HG03521 (cell line): ENCODE measurements around the gene BARHL1.
"Not testable (repeated sequence)": the region's sequence is repeated elsewhere in the genome, so short reads cannot be mapped to it uniquely, and the experiment has no call there.

Experiments
- ATAC-seq: cut with Tn5 transposase; IDR thresholded peaks from one replicate; pipeline ENCODE4 v1.9.1; 2021; ENCODE audit warnings: mild to moderate bottlenecking, moderate library complexity; ENCODE audit not compliant: unreplicated experiment

Gene BARHL1

DNA sequence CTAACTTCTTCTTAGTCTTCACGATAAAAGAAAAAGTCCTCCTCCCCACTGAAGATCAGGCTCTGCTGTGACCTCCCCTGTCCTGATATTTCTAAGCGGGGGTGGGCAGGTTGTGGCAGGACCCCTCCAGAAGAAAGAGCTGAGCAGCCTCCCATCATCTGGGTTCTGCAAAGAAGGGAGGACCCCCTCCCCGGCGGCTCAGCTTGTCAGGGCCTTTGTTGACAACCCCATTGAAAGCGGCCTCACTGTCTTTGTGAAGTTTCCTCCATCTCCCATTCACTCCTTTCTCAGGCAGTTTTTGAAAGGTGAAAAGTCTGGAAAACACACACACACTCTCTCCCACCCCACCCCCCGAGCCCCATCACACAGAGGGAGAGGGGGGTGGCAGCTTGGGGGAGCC, 26.2 kb upstream of the BARHL1 start:
- no peak for ATAC-seq

DNA sequence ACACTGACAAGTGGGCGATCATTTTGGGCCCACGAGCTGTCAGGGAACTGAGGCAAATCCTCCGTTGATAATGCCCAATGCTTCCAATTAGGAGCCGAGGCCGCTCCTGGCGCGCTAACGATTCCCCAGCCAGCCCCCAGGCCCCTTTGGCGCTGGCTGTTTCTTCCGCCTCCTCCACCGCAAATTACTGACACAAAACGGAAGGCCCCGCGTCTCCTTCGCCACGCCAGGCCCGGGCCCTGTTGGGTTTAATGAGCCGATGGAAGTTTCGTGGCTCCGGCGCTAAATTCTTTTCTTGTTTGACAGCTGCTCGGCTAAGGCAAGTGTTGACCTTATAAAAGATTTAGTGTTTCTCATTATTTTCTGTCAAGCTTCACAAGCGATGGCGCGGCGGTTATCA, 25.7 kb upstream of the BARHL1 start:
- no peak for ATAC-seq

DNA sequence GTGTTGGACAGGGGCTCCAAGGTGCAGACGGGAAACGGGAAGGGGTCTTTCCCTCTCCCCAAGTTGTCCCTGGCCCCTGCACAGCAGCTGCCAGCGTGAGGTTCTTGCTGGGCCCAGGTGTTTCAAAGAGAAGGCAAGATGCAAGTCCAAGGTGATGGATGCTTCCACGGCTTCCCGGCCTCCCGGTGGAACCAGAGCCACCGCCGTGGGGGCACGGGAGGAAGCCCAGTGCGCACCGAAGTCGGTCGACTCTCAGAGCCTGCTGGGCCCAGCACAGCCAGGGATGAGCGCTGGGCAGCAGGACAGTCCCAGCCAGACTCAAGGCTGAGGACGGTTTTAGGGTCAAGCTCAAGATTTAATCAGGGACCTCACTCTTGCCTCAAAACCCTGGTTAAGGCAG, 25.2 kb upstream of the BARHL1 start:
- ATAC-seq = no peak

DNA sequence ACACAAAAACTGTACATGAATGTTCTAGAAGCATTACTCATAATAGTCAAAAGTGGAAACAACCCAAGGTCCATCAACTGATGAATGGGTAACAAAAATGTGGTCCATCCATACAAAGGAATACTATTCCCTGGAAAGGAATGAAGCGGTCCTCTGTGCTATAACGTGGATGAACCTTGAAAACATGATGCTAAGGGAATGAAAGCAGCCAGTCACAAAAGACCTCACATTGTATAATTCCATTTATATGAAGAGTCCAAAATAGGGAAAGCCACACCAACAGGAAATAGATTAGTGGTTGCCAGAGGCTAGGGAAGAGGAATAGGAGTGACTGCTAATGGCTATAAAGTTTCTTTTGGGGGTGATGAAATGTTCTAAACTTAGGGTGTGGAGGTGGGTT, 22.7 kb upstream of the BARHL1 start:
- no peak for ATAC-seq

DNA sequence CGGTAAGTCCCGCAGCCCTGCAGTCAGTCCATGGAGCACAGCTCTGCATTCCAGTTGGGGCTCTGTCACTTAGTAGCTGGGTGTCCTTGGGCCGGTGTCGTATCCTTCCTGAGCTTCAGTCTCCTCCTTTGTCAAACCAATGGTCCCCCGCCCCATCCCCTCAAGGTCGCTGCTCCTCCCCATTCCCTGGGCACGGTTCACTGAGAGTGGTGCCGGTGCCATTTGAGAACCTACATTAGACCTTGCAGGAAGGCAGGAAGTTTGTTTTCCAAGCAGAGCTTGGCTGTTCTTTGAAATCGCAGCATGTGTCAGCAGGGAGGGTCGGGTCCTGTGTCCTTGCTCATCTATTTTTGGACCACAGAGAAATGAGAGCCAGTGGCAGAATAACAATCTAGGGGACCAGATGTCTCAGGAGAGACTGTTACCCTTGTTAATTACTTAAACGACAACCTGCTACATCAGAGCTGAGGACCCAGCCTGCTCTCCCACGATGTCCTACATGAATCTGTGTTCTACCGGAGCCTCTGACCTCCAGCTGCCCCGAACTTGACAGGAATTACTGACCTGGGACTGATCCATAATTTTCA, 21.7 kb upstream of the BARHL1 start:
- no peak for ATAC-seq

DNA sequence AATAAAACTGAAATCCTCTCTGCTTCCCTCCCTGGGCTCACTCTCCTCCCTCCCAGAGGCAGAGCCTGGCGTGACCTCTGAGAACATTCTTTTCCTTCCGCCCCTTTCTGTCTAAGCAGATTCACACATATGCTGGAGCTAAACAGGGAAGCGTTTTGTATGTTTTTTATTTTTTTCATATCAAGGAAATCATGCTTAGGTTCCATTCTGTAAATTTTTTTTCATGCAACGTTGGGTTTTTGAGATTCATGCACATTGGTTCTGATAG, 20.2 kb upstream of the BARHL1 start:
- no peak for ATAC-seq

DNA sequence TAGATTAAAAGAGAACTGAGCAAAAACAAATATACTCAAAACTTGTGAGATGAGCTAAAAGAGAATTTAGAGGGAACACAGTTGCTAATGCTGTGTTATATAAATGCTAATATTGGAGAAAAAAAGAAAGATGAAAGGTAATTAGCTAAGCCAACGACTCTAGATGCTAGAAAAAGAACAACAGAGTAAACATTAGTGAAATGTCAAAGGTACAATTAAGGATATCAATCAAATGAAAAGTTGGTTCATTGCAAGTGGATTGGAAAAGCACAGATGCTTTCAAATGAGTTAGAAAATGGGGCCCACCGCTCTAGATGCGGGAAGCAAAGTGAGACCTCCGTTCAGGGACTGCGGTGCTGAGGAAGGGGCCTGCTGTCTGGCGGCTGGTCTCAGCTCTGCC, 17.9 kb upstream of the BARHL1 start:
- no peak for ATAC-seq

DNA sequence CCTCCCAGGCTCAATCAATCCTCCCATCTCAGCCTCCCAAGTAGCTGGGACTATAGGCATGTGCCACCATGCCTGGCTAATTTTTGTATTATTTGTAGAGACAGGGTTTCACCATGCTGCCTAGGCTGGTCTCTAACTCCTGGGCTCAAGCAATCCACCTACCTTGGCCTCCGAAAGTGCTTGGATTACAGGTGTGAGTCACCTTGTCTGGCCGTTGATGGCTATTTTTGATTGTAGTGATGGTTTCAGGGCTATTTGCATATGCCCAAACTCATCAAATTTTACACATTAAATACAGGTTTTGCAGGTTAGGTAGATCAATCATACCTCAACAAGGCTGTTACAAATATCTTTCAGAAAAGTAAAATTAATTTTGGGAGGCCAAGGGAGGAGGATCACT, 13.6 kb upstream of the BARHL1 start:
- not testable (repeated sequence) for ATAC-seq

DNA sequence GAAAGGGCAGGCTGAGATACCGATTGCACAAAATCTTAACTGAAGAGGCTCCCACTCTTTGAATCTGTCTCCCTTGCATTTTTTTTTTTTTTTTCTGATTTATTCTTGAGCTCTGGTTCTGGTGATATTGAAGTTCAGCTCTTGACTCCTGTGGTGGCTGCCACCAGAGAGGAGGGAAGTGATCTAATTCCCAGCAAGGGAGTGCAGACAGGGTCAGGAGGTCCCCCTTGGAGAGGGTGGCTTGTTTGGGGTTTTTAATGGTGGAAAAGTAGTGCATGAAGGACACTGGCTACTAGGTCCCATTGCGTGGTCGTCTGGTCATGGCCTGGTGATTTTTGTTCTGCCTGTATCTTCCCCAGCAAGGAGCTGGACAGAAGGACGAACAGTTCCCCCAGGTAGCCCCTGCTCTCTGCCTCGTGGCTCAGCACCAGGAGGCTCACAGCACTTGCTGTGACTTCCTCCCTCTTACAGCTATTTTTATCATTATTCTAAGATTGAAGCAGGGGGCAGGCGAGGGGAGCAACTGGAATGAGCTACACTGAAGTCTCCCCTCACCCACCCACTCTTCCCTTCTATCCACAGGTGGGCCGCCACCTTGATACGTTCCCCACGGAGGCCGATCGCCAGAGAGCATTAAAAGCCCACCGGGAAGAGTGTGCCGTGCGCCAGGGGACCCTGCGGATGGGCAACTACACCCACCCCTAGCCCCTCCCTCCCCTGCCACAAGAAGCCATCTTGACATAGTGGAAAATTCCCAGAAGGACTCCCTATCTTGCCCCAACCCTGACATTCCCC, 10.4 kb upstream of the BARHL1 start:
- ATAC-seq = no peak

DNA sequence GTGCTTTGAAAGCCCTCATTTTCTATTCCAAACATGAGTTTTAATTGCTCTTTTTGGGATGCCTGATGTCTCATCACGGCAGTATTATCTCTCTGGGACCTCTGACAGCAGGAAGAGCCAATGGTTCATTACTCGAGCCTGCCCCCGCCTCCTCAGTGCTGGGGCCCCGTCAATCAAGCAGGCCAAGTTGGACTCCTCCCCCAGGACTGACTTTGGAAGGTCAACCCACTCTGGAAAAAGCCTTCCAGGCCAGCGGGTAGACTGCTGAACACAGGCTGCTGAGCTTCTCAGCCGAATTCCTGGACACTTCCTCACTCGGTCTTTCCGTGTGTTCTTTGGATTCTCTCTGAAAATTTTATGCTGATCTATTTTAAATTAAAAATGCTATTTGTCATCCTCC, 9.5 kb upstream of the BARHL1 start:
- no peak for ATAC-seq

DNA sequence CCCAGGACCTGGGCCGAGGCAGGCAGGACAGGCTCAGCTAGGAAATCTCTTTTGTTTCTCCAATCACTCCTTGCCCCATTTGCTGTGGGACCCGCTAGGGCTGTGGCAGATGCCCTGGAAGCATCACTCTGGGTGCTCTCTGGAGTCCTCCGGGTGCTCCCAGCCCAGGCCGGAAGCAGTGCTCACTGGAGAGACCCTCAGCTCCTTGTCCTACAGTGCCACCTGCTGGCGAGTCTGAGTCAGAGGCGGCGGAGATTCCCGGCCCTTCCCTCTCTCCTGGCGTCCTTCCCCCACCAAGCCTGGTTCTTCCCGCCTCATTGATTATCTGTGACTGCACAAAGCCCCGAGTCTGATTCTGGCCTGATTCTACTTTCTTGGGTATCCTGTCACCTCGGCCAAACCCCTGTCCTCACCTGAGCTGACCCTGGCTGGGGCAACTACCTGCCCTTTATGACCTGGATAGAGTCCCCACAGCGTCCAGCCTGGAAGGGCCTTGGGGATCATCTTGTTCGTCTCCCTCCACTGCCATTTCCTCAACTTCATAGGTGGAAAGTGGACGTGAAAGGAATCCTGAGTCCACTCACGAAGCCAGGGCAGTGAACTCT, 7.3 kb upstream of the BARHL1 start:
- no peak for ATAC-seq

DNA sequence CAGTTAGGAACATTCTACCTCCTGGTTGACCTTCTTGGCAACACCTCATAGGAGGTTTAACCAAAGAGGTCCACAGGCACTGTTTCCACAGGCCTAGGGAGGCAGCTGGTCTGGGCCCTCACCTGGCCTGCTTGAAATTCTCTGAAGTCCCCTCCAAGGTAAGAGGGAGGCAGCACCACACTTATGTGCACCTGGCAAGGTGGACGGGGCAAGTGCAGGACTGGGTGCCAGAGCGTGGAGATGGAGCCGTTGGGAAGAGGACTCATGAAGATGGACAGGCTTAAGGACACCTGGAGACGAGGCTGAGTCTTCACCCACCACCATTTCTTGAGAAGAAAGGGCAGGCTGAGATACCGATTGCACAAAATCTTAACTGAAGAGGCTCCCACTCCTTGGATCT, 6.6 kb upstream of the BARHL1 start:
- ATAC-seq = no peak

DNA sequence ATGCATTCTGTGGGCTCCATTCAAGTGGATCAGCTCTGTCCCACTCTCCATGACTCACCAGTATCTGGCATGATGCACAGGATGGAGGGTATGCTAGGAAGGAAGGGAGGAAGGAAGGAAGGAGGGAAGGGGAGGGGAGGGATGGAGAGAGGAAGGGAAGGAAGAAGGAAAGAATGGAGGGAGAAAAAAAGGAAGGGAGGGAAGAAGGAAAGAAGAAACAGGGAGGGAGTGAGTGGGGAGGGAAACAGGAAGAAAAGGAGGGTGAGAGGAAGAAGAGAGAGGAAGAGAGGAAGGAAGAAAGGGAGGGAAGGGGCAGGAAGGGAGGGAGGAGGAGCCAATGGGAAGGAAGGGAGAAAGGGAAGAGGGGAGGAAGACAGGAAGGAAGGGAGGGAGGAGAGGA, 5.3 kb upstream of the BARHL1 start:
- no peak for ATAC-seq

DNA sequence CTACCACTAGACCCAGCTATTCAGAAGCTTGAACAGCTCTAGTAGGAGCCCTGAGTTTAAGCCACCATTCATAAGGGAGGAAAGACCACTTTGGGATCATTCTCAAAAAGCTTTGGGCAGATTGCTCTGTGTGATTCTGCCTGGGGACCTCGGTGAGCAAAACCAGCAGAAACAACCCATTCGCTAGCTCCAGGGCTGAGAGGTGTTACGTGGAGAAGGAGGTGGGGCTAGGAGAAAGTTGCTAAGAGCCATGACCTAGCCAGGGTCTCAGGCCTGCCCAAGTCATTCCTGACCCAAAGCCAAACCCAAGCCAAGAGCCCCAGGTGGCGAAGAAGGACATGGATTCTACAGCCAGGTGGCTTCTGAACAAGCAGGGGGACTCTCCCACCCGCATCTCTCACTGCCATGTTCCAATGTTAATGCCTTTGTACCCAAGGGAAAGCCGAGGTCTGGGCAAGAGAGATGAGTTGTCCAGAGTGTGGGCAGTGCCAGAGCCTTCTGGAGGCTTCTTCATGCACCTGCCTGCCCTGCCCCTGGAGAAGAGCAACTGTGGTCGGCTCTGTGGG, 4.0 kb upstream of the BARHL1 start:
- ATAC-seq = no peak

DNA sequence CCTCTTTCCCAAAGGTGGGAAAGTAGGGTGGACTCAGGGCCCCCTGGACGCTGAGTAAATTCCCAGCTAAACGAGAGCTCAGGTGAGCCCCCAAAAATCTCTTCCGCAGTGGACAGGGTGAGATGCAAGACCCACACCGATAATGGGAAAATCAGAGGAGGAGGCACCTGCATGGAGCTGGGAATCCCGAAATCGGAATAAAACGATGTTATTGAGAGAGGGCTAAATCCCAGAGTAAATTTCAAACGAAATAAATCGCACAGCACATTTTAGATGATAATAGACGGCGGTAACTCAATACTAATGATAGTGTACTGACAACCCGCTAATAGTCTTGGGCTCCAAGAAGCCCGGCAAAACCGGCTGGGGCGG, 3.0 kb upstream of the BARHL1 start:
- no peak for ATAC-seq

DNA sequence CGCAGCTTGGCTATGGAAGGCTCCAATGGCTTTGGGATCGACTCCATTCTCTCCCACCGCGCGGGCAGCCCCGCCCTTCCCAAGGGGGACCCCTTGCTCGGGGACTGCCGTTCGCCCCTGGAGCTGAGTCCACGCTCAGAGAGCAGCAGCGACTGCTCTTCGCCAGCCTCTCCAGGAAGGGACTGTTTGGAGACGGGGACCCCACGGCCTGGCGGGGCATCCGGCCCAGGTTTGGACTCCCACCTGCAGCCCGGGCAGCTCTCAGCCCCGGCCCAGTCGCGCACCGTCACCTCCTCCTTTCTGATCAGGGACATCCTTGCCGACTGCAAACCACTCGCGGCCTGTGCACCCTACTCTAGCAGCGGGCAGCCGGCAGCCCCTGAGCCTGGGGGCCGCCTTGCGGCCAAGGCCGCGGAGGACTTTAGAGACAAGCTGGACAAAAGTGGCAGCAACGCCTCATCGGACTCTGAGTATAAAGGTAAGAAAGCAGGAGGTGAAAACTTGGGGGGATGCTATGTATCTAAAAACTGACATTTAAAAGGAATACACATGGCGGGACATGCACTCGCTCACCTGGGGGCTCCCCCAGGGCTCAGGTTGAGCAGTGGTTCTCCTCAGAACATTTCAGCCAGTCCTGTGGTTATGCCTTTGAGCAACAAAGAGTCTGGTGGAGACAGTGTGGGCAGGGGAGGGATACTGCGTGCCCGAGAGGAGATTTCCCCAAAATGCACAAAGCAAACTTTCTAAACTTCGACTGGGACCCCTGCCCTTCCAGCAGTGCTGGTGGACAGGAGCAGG, 579 bp downstream of the BARHL1 start:
- ATAC-seq = no peak

DNA sequence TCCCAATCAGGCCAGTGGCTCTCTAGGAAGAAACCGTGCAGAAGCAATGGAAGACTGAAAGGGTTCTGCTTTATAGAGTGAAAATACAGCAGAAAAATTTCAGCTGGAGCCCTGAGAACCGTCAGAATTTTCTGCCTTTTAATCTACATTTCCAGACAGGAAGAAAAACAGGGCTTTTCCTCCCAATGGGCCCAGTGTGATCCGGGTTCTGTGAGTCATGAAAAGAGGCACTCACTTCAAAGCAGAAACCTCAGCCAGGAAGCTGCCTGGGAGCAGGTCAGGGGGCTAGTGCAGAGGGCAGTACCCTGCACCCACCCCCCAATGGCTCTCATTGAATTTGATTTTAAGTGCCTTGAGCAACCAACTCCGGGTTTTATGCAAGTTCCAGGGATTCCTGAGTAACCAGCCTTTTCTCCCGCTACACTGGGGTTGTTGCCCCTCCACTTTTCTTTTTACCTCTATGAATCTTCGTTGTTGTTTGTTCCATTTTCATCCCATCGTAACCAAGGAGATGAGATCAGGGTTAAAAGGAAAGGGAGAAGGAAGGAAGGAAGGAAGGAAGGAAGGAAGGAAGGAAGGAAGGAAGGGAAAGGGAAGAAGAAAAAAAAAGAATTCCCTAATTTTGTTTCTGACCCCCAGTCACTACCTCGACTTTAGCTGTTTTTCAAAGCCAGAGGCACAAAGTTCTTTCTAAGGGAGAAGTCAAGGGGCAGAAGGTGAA, 1.3 kb downstream of the BARHL1 start:
- no peak for ATAC-seq

DNA sequence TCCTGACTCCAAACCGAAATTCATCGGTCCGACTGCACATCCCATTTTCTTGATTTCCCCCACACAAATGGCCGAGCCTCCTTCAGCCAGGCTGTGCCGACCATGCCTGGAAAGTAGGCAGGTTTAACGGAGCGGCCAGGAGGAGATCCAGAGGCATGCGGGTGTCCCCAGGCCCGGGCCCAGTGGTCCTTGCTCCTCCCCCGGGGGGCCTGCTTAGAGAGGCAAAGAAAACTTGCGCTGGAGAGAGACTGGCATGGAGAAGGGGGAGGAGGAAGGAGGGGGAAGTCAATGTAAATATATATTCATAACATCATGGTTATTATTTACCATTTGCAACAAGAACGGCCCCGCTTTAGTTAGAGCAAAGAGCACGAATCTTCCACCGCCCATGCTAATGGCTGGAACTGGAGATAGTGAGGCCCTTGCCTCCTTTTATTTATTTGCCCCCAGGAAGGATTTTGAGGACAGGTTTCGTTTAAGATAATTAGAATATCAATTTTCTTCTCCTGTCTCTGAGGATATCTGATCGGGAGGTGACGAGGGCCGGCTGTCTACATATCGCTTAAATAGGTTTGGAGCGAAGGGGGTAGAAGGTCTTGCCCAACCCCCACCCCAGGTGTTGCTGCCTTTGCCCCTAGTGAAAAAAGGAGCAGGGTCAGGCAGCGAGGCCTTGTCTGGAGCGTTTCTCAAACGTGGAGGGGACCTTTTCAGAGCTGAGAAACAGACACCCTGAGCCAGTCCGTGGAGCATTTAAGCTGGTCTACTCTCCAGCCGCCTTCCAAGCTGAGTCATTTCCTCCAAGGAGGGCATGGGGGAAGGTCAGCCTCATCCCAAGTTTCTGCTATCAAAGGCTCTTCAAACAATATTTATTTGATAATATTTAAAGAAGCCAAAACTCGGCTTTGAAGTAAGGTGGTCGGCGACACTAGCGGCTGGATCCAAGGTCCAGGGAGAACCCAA, 2.5 kb downstream of the BARHL1 start:
- ATAC-seq = no peak

DNA sequence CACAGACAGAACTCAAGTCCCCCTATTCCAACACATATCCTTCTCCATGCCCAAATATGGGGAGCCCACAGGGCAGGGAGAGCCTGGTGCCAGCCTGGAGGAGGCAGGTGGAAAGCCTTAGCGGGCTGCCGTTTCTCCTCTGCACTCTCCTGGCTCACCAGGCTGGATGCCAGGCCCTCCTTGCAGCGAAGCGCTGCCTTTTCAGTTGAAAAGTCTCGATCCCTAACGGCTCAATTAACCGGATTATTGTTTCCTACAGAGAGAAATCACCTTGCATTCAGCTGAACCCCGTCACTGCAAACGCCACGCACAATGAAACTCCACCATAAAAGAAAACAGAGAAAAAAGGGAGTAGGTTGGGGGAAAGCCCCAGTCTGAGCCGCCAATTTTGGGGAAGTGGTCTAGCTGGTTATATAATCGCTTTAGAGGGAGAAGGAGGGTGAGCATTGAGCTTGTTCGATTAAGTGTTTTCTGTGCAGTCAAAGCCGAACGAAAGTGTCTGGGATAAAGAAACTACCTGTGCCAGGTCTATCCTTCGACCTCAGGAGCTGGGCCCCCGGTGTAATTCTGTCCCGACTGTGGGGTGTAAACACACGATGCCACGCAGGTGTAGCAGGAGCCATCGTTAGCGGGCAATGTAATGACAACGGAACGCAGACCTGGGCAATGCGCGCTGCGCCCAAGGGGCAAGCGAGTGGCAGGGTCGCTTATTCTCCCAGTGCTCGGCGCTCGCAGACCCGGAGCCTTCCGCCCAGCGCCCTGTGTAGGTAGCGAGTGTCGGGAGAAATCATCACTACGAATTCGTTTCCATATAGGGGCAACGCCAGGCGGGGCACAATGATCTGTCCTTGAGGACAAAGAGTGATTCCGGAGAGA, 3.8 kb downstream of the BARHL1 start:
- ATAC-seq = no peak
